Smooth muscle cell (in vitro differentiated cells): Measurements from ENCODE around the gene HEBP2. TPM values are rescaled to one million over a fixed set of nuclear protein-coding genes. Genes with fewer than 3 reads are reported as not detected.

Experiments used
- DNase-seq: peaks from one replicate; lab custom pipeline; 2025; ENCODE audit not compliant: unreplicated experiment; lab: John Stamatoyannopoulos, UW
- H2AFZ ChIP-seq: fragments of 200-600 bp; sonication (generic); 2 replicates; pipeline ENCODE4 v1.6.0; 2016; ENCODE audit warnings: antibody characterized with exemption, low read depth, mild to moderate bottlenecking
- H3F3A ChIP-seq: fragments of 200-600 bp; sonication (generic); 2 replicates; pipeline ENCODE4 v1.6.0; 2017; ENCODE audit warnings: antibody characterized with exemption, low read depth
- H3K27ac ChIP-seq: fragments of 200-600 bp; sonication (generic); 2 replicates; pipeline ENCODE4 v1.5.1; 2016; ENCODE audit warnings: low read depth, mild to moderate bottlenecking
- H3K27me3 ChIP-seq: fragments of 200-600 bp; sonication (generic); 2 replicates; pipeline ENCODE4 v1.6.1; 2016; ENCODE audit warnings: low read depth, mild to moderate bottlenecking
- H3K36me3 ChIP-seq: fragments of 200-600 bp; sonication (generic); 2 replicates; pipeline ENCODE4 v1.5.1; 2016; ENCODE audit warnings: low read depth
- H3K4me1 ChIP-seq: fragments of 200-600 bp; sonication (generic); 2 replicates; pipeline ENCODE4 v1.5.1; 2016; ENCODE audit warnings: low read depth
- H3K4me2 ChIP-seq: fragments of 200-600 bp; sonication (generic); 2 replicates; pipeline ENCODE4 v1.6.0; 2016; ENCODE audit warnings: mild to moderate bottlenecking
- H3K4me3 ChIP-seq: fragments of 200-600 bp; sonication (generic); 2 replicates; pipeline ENCODE4 v1.5.1; 2016; ENCODE audit warnings: mild to moderate bottlenecking
- H3K79me2 ChIP-seq: fragments of 200-600 bp; sonication (generic); 2 replicates; pipeline ENCODE4 v1.6.0; 2016; ENCODE audit warnings: low read depth, mild to moderate bottlenecking
- H3K9ac ChIP-seq: fragments of 200-600 bp; sonication (generic); 2 replicates; pipeline ENCODE4 v1.6.0; 2016; ENCODE audit warnings: low read depth
- H3K9me3 ChIP-seq: fragments of 200-600 bp; sonication (generic); replicated peaks from 2 replicates; pipeline ENCODE4 v1.5.1; 2016; ENCODE audit warnings: low read depth
- H4K20me1 ChIP-seq: fragments of 200-600 bp; sonication (generic); 2 replicates; pipeline ENCODE4 v1.6.0; 2016; ENCODE audit warnings: low read depth
- CTCF ChIP-seq: fragments of 200-600 bp; sonication (generic); IDR thresholded peaks from 2 replicates; pipeline ENCODE4 v1.5.1; 2017; ENCODE audit warnings: borderline replicate concordance, mild to moderate bottlenecking, antibody characterized with exemption; ENCODE audit not compliant: insufficient read depth, poor library complexity, severe bottlenecking
- WGBS: methylation state at CpG from one replicate; pipeline ENCODE4 v1.1.7; 2016; ENCODE audit warnings: low lambda C conversion rate; 5-methylcytosine and 5-hydroxymethylcytosine counted together
- polyA plus RNA-seq: library from polyadenylated mRNA; unstranded; fragments of >200 nt; fragmentation: Nextera tagmentation; extraction: Ambion mirVana; gene quantifications from 2 replicates; pipeline ENCODE4 v1.2.1, GENCODE V29; 2016
- total RNA-seq: library from RNA; depleted of rRNA; stranded (reverse); fragments of >200 nt; gene quantifications from 2 replicates; pipeline ENCODE4 v1.2.3, GENCODE V29; 2014

The HEBP2 gene
- total and polyA plus RNA-seq, 2 experiments from 2014 or later = 54.4 to 87.0 TPM

- DNase-seq = no peak
- WGBS = 80% methylated on average over 4 of the region's 4 CpGs
- no peak for TF ChIP-seq CTCF
These were observed 12.2 kb downstream of the HEBP2 start for GRCh38 chr6:138416206-138416605.

GRCh38 chr6:138417493-138418117 is 13.6 kb downstream of the HEBP2 start:
- Histone ChIP-seq H3K4me3 (no peak overlapping the region), H2AFZ (no peak overlapping the region), H3K4me1 (no peaks in the 10 kb centered on the region), H3K27ac (no peak overlapping the region), H4K20me1 (no peaks in the 10 kb centered on the region), H3K4me2 (no peak overlapping the region), H3K79me2 (no peaks in the 10 kb centered on the region), H3F3A (no peaks in the 10 kb centered on the region), H3K27me3 (no peaks in the 10 kb centered on the region), H3K9me3 (no peaks in the 10 kb centered on the region), H3K36me3 (peaks cover 10% of the 10 kb centered on the region), H3K9ac (no peak overlapping the region)
- no peak for DNase-seq
- TF ChIP-seq CTCF = no peak
- WGBS = 66% methylated on average over 3 of the region's 3 CpGs

More at GRCh38 chr6:138416206-138416605, 12.2 kb downstream of the HEBP2 start:
- H3F3A ChIP-seq = no peaks in the 10 kb centered on the region
- H4K20me1 ChIP-seq = no peaks in the 10 kb centered on the region
- no peaks in the 10 kb centered on the region for H3K4me1 ChIP-seq
- no peak overlapping the region for H3K4me2 ChIP-seq
- H3K27me3 ChIP-seq = no peaks in the 10 kb centered on the region
- H3K4me3 ChIP-seq = no peak overlapping the region
- no peak overlapping the region for H2AFZ ChIP-seq
- no peaks in the 10 kb centered on the region for H3K79me2 ChIP-seq
- no peak overlapping the region for H3K27ac ChIP-seq
- H3K9me3 ChIP-seq = no peaks in the 10 kb centered on the region
- no peak overlapping the region for H3K9ac ChIP-seq
- H3K36me3 ChIP-seq = peaks cover 6% of the 10 kb centered on the region

DNA sequence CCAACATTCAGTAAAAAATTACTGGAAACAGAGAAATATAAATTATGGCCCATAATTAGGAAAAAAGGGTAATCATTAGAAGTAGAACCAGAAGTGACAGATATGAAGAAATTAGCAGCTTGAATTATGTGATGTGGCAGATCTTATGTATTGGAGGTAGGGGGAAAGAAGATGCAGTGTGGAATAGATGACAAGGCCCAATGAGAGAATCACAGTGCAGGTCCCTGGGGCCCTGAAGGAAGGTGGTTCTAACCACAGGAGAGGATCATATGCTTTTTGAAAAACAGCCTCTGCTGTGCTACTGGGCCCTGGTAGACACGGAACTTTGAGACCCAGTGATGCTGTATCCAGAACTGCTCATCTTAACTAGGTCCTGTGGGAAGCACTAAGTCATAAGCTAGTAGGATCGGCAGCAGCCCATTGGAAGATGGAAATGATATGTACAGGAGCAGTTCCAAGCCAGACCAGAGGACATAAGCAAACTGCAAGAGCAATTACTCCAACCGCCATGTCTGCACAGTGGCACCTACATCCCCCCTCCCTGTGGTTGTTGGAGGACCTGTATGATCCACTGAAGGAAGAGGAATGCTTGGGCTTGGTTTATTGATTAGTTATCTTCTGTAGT is 14.2 kb downstream of the HEBP2 start:
- no peak for TF ChIP-seq CTCF
- H3K4me2 ChIP-seq = no peak overlapping the region
- no peak overlapping the region for H3K4me3 ChIP-seq
- no peaks in the 10 kb centered on the region for H4K20me1 ChIP-seq
- no peaks in the 10 kb centered on the region for H3K79me2 ChIP-seq
- no peak overlapping the region for H2AFZ ChIP-seq
- no peaks in the 10 kb centered on the region for H3K4me1 ChIP-seq
- H3K36me3 ChIP-seq = peaks cover 5% of the 10 kb centered on the region
- H3K27ac ChIP-seq = no peak overlapping the region
- no peaks in the 10 kb centered on the region for H3K27me3 ChIP-seq
- 96% methylated on average over 3 of the region's 3 CpGs for WGBS
- H3F3A ChIP-seq = no peaks in the 10 kb centered on the region
- H3K9me3 ChIP-seq = no peaks in the 10 kb centered on the region
- no peak overlapping the region for H3K9ac ChIP-seq
- no peak for DNase-seq

DNA sequence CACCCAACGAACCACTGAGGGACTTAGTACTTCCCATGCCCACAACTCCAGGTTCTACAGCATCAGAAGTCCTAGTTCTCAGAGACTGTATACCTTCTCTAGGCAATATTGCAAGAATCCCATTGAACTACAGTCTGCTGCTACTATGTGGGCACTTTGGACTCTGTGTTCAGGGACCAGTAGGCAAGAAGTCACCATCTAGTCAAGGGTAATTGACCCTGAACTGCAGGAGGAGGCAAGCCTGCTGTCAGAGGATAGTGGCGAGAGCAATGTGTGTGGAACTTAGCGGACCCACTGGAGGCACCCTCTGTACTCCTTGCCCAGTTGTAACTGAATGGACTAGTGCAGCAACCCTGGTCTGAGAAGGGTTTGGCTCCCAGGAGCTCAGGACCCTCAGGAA is 15.7 kb downstream of the HEBP2 start:
- no peaks in the 10 kb centered on the region for H3K27me3 ChIP-seq
- peaks cover 5% of the 10 kb centered on the region for H3K36me3 ChIP-seq
- TF ChIP-seq CTCF = no peak
- no peaks in the 10 kb centered on the region for H3K79me2 ChIP-seq
- H2AFZ ChIP-seq = no peak overlapping the region
- no peak overlapping the region for H3K4me3 ChIP-seq
- H3K4me2 ChIP-seq = no peak overlapping the region
- H3K9me3 ChIP-seq = no peaks in the 10 kb centered on the region
- H3K4me1 ChIP-seq = no peaks in the 10 kb centered on the region
- no peak for DNase-seq
- H4K20me1 ChIP-seq = no peaks in the 10 kb centered on the region
- H3K27ac ChIP-seq = no peak overlapping the region
- H3F3A ChIP-seq = no peaks in the 10 kb centered on the region
- H3K9ac ChIP-seq = no peak overlapping the region
- 97% methylated on average over 3 of the region's 3 CpGs for WGBS
